HG03432 (cell line): Measurements from ENCODE around the gene RAD51C.
"Not testable (repeated sequence)": the region's sequence is repeated elsewhere in the genome, so short reads cannot be mapped to it uniquely, and the experiment has no call there.

ENCODE experiments used
- ATAC-seq: cut with Tn5 transposase; IDR thresholded peaks from one replicate; pipeline ENCODE4 v1.9.1; 2021; ENCODE audit warnings: mild to moderate bottlenecking, moderate library complexity; ENCODE audit not compliant: unreplicated experiment

Gene RAD51C

DNA sequence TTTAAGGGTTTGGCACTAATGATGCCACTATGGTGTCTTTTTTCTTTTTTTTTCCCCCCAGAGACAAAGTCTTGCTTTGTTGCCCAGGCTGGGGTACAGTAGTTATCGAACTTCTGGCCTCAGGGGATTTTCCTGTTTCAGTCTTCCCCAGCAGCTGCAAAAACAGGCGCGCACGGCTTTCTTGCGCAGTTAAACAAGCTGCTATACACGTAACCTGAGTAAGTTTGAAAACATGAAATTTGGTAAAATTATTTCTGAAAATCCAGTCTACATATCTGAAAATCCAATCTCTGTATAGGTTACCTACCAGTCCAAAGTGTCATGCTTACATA, 12.4 kb upstream of the RAD51C start:
- ATAC-seq, result no peak

DNA sequence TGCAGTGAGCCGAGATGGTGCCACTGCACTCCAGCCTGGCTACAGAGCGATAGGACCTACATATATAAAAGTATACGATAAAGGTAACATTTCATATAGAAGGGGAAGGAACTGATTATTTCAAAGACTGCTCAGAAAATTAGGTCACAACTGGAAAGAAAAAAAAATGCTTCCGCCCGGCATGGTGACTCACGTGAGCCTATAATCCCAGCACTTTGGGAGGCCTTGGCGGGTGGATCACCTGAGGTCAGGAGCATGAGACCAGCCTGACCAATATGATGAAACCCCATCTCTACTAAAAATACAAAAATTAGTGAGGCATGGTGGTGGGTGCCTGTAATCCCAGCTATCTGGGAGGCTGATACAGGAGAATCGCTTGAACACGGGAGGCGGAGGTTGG, 8.4 kb upstream of the RAD51C start:
- no peak for ATAC-seq

DNA sequence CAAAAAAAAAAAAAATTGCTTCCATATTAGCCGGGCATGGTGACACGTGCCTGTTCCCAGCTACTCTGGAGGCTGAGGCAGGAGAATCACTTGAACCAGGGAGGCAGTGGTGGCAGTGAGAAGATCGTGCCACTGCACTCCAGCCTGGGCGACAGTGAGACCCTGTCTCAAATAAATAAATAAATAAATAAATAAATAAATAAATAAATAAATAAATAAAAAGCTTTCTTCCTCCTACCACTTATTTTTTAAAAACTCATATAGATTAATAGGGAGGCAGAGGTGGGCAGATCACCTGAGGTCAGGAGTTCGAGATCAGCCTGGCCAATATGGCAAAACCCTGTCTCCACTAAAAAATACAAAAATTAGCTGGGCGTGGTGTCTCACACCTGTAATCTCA, 7.9 kb upstream of the RAD51C start:
- not testable (repeated sequence) for ATAC-seq

DNA sequence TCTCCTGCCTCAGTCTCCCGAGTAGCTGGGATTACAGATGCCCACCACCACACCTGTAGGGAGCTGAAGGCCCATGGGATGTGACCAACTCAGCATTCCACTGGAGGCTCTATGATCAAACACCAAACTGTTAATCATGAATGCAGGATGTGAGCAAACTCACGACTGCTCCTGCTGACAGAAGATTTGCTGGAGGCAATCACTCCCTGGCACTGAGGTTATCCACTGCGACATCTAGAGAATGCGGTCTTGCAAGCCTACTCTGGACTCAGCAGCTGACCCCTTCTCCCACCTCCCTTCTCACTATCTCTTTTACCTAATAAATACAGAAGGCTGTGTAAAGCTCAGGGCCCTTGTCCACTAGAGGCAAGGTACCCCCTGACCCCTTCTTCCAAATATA, 5.4 kb upstream of the RAD51C start:
- no peak for ATAC-seq

DNA sequence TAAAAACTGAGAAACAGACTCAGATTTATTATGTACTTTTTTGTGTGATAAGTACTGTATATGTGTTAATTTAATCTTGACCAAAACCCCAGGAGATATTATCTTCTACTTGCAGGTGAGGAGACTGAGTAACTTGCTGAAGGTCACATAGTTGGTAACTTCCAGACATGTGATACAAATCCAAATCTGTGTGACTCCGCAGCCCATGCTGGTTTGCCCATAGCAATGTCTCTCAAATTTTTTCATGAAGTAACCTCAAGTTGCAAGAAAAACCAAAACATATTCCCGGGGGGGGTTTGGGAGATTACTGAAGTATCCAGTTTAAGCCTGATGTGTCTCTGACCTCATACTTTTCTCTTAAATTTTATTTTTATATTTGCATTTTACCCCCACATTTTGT, 3.9 kb upstream of the RAD51C start:
- no peak for ATAC-seq

DNA sequence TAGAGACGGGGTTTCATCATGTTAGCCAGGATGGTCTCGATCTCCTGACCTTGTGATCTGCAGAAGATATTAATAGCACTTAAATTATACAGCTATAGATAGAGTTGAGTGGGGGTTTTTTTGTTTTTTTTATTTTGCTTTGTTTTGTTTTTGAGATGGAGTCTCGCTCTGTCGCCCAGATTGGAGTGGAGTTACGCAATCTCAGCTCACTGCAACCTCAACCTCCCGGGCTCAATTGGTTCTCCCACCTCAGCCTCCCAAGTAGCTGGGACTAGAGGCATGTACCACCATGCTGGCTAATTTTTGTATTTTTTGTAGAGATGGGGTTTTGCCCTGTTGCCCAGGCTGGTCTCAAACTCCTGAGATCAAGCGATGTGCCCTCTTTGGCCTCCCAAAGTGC, 2.4 kb upstream of the RAD51C start:
- not testable (repeated sequence) for ATAC-seq

DNA sequence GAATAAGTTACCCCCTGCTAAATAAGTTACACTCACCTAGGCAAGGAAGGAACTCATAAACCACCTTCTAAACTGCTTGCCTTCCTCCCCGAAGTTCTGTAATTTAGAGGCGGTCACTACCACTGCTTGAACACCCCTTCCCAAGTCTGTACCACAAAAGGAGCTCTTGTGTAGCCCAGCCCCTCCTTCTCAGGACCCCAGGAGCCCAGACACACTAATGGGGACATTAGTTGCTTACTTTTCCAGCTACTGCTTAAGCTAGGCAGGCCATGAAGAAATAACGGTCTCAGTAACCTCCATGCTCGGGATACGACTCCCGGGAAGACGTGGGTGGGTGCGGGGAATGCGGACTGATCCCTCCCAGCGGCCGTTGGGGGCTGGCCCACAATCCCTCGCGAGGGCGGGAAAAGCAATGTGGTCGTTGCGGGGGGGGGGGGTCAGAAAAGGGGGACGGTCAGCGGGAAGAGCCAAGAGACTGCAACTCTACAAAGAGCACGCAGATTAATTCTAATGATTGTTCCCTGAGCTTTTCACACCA, 632 bp upstream of the RAD51C start, which contains the start of gene TEX14:
TEX14 (minus strand) TSS at position 345 of the 538 bp plus-strand sequence. CDS start 40,044 bp downstream, outside the sequence.
- no peak for ATAC-seq

DNA sequence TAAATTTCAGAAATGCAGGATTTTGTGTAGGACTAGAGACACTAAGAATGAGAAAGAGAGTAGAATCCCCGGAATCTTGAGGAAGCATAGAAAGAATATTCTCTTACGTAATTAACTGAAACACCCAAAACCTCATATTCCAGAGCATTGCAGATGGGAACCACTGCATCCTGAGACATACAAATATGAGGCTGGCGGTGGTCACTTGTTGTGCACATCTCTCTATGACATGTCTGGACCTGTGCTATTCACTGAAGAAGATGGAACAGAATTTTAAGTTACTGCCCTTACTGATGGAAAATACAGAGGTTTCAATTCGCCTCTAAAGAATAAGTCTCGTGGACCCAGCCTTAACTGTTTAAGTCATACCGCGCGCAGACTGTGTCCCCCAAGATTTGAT, 806 bp downstream of the RAD51C start:
- no peak for ATAC-seq

DNA sequence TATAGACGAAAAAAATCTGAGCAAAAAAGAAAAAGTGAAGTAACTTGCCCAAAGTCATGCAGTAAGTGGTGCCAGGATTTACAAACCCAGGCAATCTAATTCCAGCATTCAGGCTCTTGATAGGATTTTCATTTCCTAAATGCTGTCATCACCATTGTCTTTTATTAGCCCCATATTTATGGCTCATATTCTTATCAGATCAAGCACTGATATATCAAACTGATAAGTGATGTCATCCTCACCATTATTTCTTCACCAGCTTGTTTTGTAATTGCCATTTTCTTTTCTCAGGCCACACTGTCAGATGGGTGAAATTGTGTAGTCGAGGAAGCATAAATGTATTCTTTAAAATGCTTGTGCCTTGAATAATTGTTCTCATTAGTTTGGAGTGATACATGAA, 1.3 kb downstream of the RAD51C start:
- no peak for ATAC-seq

DNA sequence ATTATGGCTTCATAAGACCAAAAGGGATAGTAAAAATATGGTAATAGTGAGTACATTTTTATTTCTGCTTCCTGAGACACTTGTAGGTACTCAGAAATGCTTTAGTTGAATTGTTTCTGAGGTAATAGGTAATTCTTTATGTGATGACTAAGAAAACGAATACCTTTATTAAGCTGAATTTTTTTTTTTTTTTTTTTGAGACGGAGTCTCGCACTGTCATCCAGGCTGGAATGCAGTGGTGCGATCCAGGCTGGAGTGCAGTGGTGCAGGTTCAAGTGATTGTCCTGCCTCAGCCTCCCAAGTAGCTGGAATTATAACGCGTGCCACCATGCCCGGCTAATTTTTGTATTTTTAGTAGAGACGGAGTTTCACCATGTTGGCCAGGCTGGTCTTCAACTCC, 1.9 kb downstream of the RAD51C start:
- ATAC-seq, result no peak

DNA sequence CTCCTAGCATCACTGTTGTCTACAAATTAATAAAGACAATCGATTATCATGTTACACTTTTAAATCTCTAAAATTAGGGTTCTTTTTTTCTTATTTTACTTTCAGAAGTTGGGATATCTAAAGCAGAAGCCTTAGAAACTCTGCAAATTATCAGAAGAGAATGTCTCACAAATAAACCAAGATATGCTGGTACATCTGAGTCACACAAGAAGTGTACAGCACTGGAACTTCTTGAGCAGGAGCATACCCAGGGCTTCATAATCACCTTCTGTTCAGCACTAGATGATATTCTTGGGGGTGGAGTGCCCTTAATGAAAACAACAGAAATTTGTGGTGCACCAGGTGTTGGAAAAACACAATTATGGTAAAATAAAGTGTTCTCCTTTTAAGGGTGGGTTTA, 2.4 kb downstream of the RAD51C start:
- no peak for ATAC-seq

DNA sequence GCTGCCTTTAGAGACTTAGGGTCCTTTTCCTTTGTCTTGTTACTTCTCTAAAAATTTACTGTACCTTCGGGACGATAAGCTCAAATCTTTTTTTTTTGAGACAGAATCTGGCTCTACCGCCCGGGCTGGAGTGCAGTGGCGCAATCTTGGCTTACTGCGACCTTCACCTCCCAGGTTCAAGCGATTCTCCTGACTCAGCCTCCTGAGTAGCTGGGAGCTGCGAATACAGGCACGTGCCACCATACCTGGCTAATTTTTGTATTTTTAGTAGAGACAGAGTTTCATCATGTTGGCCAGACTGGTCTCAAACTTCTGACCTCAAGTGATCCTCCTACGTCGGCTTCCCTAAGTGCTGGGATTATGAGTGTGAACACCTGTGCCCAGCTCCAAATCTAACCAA, 7.4 kb downstream of the RAD51C start:
- ATAC-seq, result no peak

DNA sequence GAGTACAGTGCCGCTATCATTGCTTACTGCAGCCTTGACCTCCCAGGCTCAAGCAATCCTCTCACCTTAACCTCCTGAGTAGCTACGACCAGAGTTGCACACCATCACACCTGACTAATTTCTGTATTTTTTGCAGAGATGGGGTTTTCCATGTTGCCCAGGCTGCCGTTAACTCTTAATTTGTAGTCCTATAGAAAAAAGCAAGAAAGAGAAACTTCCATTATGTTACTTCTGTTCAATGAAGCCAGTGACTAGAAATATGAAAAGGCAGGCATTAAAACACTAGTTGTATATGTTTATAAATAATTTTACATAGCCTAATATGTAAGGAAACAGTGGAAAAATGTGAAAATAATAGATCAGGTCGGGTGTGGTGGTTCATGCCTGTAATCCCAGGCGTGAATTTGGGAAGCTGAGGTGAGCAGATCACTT, 9.7 kb downstream of the RAD51C start:
- peak; percentile 70 for ATAC-seq

DNA sequence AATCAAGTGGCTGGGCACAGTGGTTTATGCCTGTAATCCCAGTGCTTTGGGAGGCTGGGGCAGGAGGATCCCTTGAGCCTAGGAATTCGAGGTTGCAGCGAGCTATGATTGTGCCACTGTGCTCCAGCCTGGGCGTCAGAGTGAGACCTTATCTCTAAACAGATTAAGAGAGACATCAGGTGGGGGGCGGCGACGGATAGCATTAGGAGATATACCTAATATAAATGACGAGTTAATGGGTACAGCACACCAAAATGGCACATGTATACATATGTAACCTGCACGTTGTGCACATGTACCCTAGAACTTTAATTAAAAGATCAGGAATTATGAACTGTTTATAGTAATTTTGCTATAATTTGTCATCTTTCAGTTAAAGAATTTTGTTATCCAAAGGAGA, 10.3 kb downstream of the RAD51C start:
- ATAC-seq, result no peak

DNA sequence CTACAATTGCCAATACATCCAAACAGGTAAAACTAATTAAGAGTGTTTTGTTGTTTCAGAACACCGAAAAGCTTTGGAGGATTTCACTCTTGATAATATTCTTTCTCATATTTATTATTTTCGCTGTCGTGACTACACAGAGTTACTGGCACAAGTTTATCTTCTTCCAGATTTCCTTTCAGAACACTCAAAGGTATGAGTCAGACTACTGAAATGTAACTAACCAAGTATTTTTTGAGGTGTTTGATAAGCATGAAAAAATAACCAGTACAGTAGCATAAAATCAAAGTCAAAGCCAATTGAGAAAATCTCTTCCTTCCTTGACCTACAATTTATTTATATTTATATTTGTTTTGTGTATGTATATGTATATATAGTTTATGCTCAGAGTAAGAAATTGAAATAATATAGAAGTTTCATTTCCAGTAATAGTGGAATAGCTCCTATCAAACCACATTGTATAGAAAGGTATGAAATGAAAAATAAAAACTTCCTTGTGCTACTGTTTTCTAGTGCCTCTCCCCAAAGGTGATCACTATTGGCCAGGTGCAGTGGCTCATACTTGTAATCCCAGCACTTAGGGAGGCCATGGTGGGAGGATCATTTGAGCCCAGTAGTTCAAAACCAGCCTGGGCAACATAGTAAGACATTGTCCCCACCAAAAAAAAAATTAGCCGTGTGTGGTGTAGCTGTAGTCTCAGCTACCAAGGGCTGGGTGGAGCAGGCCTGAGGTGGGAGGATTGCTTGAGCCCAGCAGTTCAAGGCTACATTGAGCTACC, 10.9 kb downstream of the RAD51C start:
- ATAC-seq, result no peak

DNA sequence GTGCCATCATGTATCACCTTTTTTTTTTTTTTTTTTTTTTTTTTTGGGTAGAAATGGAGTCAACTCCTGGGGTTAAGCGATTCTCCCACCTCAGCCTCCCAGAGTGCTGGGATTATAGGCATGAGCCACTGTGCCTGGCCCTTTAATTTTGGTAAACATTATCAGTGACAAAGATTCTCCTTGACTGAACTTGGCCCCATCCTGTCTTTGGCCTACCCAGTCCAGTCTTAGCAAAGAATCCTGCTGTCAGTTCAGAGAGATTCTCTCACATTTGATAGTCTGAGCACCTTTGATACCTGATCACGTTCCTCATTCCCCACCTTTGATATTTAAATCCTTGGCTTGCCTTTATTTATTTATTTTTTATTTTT, 11.5 kb downstream of the RAD51C start:
- ATAC-seq, result no peak

DNA sequence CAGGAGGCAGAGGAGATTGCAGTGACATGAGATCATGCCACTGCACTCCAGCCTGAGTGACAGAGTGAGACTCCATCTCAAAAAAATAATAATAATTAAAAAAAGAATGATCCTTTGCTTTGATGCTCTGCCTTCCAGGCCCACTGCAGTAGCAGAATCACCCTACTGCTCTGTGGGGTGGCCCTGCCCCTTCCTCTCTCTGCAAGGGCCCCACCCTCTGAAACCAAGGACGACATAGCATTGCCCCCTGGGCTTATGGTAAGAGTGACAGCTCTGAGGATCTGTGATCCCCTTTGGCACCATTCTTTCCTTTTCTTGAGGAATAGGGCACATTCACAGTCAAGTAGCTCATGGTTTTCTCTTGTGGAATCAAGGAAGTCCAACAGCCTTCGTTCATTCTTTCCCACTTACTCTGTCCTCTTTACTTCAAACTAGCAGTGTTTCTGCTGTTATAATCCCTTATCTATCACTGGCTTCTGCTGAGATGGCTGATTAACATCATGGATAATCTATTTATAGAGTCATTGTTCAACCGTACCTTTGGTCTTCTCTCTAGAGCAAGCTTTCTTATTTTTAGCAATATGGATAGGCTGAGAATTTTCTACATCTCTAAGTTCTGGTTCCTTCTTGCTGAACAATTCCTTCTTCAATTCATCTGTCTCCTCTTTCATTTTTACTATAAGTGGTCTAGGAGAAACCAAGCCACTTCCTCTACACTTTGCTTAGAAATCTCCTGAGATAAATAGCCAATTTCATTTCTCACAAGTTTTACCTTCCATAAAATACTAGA, 14.1 kb downstream of the RAD51C start:
- no peak for ATAC-seq

DNA sequence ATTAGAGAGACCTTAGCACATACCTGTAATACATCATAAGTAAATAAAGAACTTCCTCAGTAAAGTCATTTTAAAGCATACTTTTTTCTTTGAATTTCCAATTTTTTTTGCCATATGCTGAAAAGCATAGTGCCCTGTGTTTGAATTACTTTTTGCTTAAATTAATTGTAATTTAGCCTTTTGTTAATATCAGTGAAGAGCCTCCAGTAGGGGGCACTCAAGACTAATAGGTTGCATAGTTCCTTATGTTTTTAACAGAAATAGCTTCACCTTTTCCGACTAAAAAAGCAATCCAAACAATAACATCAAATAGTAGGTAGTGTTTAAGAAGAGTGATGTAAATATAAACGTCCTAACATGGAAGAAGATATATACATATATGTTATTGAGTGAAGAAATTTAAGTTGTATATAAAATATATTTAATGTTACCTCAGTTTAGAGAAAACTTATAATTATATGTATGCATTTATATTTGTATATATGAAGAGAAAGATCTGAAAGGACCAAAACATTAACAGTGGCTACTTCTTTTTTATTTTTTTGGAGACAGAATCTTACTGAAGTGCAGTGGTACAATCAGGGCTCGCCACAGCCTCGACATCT, 18.6 kb downstream of the RAD51C start:
- no peak for ATAC-seq

DNA sequence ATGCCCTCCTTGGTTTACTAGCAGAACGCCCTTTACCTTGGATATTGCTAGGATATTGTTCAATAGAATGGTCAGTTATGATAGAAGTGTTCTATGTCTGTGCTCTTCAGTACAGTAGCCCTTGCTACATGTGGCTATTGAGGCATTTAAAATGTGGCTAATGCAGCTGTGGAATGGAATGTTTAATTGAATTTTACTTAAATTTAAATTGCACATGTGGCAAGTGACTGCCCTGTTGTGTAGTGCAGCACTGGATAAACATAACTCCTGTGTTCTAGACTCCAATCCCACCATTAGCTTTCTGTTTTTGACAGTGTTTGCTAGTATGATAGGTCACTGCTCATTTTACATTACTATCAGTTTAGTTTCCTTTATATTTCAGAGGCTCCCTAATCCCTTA, 29.9 kb downstream of the RAD51C start:
- ATAC-seq, result no peak

DNA sequence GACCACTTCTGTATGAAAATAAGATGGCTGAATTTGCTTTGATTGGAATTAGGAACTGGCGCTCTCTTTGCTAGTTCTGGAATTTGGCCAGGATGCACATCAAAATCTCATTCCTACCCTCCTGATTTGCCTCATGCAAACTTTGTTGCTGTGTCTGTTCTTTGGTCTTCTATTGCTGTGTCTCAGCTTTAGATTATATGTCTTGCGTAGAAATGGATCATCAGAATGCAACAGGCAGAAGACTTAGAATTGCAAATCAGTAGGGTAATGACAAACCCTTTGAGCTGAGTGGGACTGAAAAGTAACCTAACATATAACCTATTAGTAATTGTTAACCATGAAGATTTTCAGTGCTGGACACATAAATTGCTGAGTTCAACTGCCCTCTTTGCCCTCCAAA, 30.3 kb downstream of the RAD51C start:
- no peak for ATAC-seq

DNA sequence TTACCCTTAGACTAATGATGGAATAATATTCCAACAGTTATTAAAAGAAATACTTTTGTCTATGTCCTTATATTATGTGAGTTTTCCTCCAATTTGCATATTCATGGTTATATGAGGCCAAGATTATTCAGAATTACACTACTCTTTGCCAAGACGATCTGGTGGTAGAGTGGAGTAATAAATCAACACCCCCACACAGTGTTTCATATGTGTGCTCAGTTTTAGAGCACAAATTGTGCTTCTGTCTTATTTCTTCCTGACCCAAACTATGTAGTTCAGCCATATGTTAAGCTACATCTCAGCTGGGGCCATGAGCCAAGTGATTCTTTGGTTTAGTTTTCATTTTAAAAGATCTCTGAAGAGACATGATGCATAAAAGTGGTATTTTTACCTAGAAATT, 36.4 kb downstream of the RAD51C start:
- ATAC-seq, result no peak

DNA sequence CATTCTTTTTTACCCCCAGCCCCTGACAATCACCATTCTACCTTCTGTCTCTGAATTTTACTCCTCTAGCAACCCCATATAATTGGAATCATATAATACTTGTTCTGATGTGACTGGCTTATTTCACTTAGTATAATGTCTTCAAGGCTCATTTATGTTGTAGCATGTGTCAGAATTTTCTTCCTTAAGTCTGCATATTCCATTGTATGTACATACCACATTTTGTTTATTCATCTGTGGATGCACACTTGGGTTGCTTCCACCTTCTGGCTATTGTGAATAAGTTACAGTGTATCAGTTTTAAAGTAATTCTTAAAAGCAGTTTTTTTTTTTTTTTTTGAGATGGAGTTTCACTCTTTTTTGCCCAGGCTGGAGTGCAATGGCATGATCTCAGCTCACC, 38.5 kb downstream of the RAD51C start:
- ATAC-seq, result no peak
